ENCODE data around the gene FILIP1L. TPM values are rescaled to one million over a fixed set of nuclear protein-coding genes. Genes with fewer than 3 reads are reported as not detected.

The FILIP1L gene
- total and polyA plus RNA-seq, 2 of the 4 experiments (the other 2 are of a cell fraction): 11.5 to 19.9 TPM

GRCh38 chr3:100086401-100086800 lies 27.9 kb downstream of the FILIP1L start:
- no peak for DNase-seq

More at GRCh38 chr3:100086401-100086800, 27.9 kb downstream of the FILIP1L start:
- in situ Hi-C loops (cut with MboI; ENCODE audit: low sequenced_read_pairs) (no loop called here), dilution Hi-C loops (cut with HindIII; ENCODE audit: low sequenced_read_pairs, unreplicated experiment) (no loop called here), intact Hi-C loops (cut with micrococcal nuclease) (no loop called here)
- Histone ChIP-seq H3K18ac (ENCODE audit: low read depth, low read length) (no peak overlapping the region), H3K9me1 (ENCODE audit: insufficient read depth, low read length) (peaks cover 7% of the 10 kb centered on the region; the same call in 1 of the 2 replicates), H2AFZ (replicated peaks; ENCODE audit: low read length, poor library complexity) (no peak overlapping the region), H3K23ac (ENCODE audit: low read depth, low read length) (no peak overlapping the region), H3K4me2 (ENCODE audit: low read depth, low read length) (no peak overlapping the region), H3K27ac (ENCODE audit: insufficient read depth, low read length) (no peak overlapping the region), H2BK120ac (ENCODE audit: low read depth, low read length) (no peak overlapping the region), H3K4me1 (ENCODE audit: control insufficient read depth, insufficient read depth, low read length) (peaks cover 16% of the 10 kb centered on the region), H3K4ac (ENCODE audit: low read depth, low read length) (no peak overlapping the region), H2AK9ac (replicated peaks; ENCODE audit: low read depth, low read length, poor library complexity) (no peak overlapping the region), H4K5ac (ENCODE audit: low read depth, low read length) (no peak overlapping the region), H3K79me1 (ENCODE audit: low read depth in 1 of 2, low read length in 2 of 2) (0 out of 4 replicates have a peak, but pooled peaks cover 0 to 4% of the 10 kb centered on the region in 2 experiments), H2BK15ac (ENCODE audit: low read depth, low read length) (no peak overlapping the region), H4K20me1 (ENCODE audit: insufficient read depth, low read length) (no peaks in the 10 kb centered on the region), H3K9ac (ENCODE audit: low read depth, low read length) (no peak overlapping the region), H4K91ac (ENCODE audit: insufficient read depth, low read depth, low read length) (no peak overlapping the region), H2BK5ac (ENCODE audit: low read depth, low read length, poor library complexity, severe bottlenecking) (no peak overlapping the region), H4K8ac (ENCODE audit: low read depth in 2 of 2, low read length in 2 of 2) (no peak overlapping the region), H3K36me3 (ENCODE audit: control insufficient read depth, insufficient read depth, low read length) (no peaks in the 10 kb centered on the region), H3K4me3 (ENCODE audit: insufficient read depth, low read depth, low read length) (no peak overlapping the region), H3K56ac (ENCODE audit: extremely low read depth, insufficient read depth, low read length) (no peak overlapping the region), H3K27me3 (ENCODE audit: control insufficient read depth, insufficient read depth, low read length) (no peaks in the 10 kb centered on the region), H3K14ac (replicated peaks; ENCODE audit: low read depth, low read length) (no peak overlapping the region), H2AK5ac (ENCODE audit: low read depth, low read length) (no peak overlapping the region), H2BK20ac (ENCODE audit: low read depth, low read length) (no peak overlapping the region), H3K9me3 (ENCODE audit: control insufficient read depth, insufficient read depth, low read length) (no peaks in the 10 kb centered on the region)
- BruUV-seq (replicated peaks): no TSS peak
- CTCF ChIA-PET: no interaction called here
- no peak for TF ChIP-seq FOS (IDR thresholded peaks at IDR 0.05; ENCODE audit: low read depth, low read length)
- TF ChIP-seq CTCF (conservative IDR thresholded peaks at IDR 0.05; ENCODE audit: low read depth, low read length): no peak
- no peak for TF ChIP-seq MAFK (IDR thresholded peaks at IDR 0.05; ENCODE audit: low read depth, low read length)
- TF ChIP-seq MXI1 (IDR thresholded peaks at IDR 0.05; ENCODE audit: borderline replicate concordance, low read depth, low read length): no peak
- TF ChIP-seq CEBPB (IDR thresholded peaks at IDR 0.05; ENCODE audit: low read depth, low read length): no peak
- TF ChIP-seq CHD1 (IDR thresholded peaks at IDR 0.05; ENCODE audit: low read depth, low read length): no peak
- no peak for TF ChIP-seq RFX5 (IDR thresholded peaks at IDR 0.05; ENCODE audit: low read depth, low read length)
- no CpG with 5 or more reads among the region's 1 CpG for WGBS, 2 experiments (ENCODE audit: extremely low coverage in 2 of 2, insufficient read length in 1 of 2)
- POLR2A ChIA-PET (ENCODE audit: unreplicated experiment): interaction anchor here (1.6 kb wide), 1 partner anchor 12 kb away, joined by 4 read pairs; no protein-coding TSS in a partner anchor
- ATAC-seq (ENCODE audit: low read depth): no peak

All from IMR-90 (cell line).